Peyer's patch (tissue), 4 donors: Measurements from ENCODE around the gene AP3S1.

Experiments used
- POLR2A ChIP-seq, 2 donors: fragments of 450-650 bp; IDR thresholded peaks; one replicate each; pipeline ENCODE4 v1.5.1; 2017; ENCODE audit warnings: antibody characterized with exemption in 2 of 2, mild to moderate bottlenecking in 2 of 2, moderate library complexity in 2 of 2
- TF ChIP-seq, protein P1 (sequence below), 6 experiments: fragments of 450-650 bp in 4 of 6; fragments of 200-600 bp in 2 of 6; sonication (generic) in 1 of 6; IDR thresholded peaks; one replicate each; pipeline ENCODE4 v1.5.1; 2017 to 2019; ENCODE audit warnings: antibody characterized with exemption in 6 of 6, mild to moderate bottlenecking in 3 of 6, moderate library complexity in 1 of 6

DNA sequence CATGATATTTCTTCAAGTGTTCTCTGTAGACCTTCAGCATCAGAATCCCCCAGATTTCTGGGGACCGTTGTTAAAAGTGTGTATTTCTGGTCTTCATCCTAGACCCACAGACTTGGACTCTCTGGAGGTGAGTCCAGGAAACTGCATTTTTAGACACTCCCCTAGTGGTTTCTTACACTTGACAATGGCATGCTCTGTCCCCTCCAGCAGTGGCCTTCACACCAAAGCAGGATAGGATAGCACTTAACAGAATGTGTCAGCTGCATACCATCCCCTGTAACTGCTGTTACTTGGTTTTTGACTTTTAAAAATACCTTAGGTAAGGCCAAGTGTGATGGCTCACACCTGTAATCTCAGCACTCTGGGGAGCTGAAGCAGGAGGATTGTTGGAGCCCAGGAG is 46.0 kb upstream of the AP3S1 start:
- TF ChIP-seq, protein P1, sequence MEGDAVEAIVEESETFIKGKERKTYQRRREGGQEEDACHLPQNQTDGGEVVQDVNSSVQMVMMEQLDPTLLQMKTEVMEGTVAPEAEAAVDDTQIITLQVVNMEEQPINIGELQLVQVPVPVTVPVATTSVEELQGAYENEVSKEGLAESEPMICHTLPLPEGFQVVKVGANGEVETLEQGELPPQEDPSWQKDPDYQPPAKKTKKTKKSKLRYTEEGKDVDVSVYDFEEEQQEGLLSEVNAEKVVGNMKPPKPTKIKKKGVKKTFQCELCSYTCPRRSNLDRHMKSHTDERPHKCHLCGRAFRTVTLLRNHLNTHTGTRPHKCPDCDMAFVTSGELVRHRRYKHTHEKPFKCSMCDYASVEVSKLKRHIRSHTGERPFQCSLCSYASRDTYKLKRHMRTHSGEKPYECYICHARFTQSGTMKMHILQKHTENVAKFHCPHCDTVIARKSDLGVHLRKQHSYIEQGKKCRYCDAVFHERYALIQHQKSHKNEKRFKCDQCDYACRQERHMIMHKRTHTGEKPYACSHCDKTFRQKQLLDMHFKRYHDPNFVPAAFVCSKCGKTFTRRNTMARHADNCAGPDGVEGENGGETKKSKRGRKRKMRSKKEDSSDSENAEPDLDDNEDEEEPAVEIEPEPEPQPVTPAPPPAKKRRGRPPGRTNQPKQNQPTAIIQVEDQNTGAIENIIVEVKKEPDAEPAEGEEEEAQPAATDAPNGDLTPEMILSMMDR (IDR thresholded peaks at IDR 0.05), result no peak
- no peak for TF ChIP-seq POLR2A (IDR thresholded peaks at IDR 0.05)
